ENCODE results near the gene WDR86.

WDR86 gene

DNA sequence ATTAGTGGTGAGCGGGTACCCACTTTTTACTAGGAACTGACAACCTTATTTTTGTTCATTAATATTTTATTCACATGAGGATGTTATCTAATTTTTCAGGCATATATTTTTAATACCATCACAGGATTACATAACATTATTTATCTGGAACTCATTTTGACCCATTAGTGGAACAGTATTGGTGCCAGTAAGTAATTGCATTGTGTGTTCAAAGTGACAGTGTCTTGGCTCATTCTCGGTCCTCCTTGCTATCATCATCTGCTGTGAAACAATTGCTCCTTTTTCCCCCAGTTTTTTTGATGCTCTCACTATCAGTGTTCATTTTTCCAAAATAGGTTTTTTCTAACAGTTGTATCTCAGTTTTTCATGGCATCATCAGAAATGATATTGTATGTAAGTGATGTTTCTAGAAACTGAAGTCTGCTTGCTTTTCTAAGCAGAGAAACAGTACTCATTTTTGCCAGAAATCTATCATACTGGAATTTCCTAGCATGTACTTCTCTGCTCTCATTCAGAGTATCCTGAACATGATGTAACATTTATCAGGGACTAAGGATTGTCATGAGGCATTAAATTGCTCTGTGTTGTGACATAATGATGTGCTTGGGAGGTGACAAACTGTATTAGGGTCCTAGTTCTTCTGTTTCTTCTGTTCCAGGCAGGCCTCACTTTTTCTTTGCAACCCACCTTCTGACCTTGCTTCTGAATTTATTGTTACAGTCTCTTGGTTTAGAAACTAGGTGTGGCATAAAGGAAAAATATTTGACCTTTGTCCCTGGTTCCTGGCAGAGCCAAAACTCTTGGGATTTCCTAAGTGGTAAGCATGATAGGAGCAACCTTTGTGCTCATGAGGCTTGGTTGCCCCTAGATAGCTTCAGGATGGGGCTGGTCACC is 64.0 kb downstream of the WDR86 start:
- DNase-seq = no peak

DNA sequence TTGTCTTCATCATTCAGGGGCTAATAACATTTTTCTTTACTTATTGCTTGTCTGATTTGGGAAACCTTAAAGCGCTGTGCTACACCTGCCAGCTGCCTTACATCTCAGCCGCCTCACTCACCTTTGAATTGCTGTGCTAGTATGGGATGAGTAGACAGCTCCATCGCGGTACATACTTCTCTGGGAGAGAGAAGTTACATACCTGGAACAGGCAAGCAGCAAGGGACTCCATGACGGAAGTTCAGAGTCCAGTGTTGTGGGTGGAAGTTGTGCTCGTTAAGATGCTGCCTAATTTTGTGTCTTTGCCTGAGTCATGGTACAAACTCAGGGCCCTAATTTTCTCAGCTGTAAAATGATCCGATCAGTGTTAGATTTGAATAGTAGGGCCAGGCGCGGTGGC is 66.3 kb downstream of the WDR86 start:
- DNase-seq = no peak

DNA sequence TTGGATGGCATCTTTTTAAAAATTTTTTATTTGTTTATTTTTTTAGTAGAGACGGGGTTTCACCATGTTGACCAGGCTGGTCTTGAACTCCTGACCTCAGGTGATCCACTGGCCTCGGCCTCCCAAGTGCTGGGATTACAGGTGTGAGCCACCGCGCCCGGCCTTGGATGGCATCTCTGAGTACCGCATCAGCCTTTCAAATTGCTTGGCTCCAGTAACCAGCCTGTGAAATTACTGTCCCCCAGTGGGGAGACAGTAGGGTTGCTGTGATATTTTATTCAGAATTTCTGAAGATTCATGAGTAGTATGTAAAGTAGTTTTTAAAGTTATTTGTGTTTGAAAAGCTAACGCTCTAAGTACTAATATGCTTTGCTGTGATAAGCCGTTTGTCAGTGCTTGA is 67.0 kb downstream of the WDR86 start:
- DNase-seq = no peak

DNA sequence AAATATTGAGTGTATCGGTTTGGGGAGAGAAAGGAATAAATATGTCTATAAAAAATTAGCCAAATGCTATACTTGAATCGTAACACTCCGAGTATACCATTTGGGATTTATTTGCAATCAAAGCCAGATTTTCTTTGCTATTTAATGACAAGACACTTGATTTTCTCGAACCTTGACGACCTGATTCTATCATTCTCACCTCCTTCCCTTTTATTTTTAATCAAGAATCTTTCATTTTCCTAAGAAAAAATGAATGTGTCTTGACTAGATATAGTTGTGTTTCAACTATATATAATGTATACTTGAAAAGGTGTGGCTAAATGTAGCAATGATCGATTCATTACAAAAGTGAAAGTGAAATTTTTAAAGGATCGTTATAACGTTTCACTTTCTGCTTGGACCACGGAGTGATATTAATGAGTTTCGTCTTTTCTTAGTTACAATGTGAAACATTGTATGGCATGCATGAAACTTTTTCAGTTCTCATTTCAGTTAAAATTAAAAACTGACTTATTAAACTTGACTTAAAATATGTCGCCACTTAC is 67.7 kb downstream of the WDR86 start:
- no peak for DNase-seq

DNA sequence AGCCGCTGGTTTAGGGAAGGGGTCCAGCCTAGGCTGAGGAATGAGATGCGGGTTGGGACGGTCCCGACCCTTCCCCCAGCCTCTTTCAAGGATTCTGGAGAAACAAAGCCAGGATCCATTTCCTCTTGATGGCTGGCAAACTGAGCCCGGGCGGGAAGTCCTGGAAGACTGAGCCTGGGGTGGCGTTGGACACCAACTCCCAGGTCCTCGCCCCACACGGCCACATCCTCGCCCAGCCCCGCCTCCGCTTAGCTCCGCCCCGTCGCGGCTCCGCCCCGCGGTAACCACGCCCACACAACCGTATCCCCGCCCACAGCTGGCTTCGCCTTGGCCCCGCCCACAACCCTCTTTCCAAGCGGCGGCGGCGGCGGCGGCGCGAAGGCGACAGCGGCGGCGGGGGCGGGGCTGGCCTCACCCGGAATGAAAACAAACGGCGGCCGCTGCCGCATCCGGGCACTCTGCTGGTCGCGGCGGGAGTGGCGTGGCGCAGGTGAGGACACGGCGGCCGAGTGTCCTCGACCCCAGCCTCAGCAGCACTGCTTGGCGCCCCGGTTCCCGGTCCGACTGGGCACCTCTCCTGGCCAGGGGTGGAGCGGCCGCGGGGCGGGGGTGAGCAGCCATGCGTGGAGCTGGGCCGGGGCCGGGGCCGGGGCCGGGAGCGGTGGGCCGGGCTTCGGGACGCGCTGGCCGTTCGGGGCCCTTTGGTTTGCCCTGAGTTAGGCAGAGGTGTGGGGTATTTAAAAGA is 68.3 kb downstream of the WDR86 start, which contains the start of gene NUB1:
Gene NUB1, plus strand, starts transcription at position 456 of the 745 bp plus-strand sequence. CDS start 3,538 bp downstream, outside the sequence.
- no peak for DNase-seq

DNA sequence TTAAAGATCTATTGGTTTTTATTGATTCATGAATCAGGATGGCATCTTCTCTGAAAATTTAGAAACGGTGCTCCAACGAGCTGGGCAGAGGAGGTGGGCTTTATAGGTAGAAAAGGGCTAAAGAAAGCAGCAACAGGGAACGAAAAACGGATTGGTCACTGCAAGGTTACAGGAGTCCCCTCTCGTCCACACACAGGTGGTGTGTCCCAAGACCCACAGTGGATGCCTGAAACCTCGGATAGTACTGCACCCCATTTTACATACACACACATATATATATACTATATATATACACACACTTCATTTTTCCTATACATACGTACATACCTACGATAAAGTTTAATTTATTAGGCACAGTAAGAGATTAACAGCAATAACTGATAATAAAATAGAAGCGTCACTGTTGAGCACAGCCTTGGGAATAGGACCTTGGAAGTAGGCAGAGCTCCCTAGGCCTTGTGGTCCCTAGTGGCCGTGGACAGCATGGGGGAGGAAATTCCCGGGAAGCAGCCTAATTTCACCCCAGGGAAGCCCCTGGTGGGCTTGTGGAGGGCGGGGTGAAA is 69.0 kb downstream of the WDR86 start:
- DNase-seq = no peak

DNA sequence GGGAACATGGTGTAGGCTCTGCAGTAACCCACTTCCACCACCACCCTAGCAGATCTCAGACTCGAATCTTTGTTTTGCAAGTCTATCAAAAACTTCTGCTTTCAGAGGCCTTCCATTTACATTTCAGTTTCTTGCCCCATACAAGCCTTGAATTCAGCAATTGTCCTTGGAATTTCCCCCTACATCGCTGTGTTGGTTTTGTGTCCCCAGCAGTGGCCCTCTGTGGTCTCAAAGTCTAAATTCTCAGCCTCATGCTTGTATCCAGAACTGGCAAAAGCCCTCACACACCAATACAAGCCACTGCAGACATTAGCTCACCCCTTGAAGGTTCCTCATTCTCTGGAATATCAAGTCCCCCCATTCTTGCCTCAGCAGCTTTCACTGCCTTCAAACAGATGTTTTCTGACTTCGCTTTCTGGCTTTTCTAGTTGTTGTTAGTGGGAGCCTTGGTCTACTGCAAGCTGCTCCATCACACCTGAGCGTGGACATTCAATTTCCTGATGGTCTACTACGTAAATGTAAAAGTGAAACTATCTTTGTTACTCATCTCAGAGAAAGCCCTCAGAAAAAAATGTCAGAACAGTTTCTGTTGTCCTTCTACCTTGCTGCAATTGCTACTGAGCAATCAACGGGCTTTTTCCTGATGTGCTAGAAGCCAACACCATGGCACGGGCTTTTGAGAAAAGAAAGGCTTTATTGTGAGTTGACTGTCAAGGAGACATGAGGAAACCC is 70.0 kb downstream of the WDR86 start:
- peak; percentile 51 for DNase-seq

DNA sequence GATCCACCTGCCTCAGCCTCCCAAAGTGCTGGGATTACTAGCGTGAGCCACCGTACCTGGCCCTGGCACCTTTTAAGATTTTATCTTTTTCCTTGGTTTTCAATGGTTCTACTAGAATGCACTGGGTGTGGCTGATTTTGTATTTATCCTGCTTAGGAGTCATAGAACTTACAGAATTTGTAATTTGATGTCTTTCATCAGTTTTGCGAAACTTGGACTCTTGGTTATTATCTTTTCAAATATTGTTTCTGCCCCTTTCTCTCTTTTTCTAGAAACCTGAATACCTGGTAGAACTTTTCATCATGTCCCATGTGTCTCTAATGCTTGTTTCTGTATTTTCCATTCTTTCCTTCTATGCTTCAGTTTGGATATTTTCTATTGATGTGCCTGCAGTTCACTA is 71.0 kb downstream of the WDR86 start:
- DNase-seq = no peak

DNA sequence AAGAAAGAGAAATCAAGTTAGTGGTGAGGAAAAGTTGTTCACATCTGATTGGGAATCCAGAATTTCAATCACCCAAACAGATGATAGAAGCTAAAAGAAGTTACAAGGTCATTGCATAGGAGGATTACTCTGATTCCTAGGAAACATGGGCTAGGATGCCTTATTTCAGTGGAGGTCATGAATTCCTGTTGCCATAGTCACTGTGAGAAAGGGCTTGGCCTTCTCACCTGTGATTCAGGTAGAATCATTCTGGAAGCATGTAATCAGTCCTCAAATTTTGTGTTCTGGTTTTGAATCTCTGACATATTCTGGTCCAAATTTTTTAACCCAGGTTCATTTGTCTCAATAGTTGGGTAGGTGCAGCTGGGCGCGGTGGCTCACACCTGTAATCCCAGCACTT is 72.5 kb downstream of the WDR86 start:
- DNase-seq = no peak

DNA sequence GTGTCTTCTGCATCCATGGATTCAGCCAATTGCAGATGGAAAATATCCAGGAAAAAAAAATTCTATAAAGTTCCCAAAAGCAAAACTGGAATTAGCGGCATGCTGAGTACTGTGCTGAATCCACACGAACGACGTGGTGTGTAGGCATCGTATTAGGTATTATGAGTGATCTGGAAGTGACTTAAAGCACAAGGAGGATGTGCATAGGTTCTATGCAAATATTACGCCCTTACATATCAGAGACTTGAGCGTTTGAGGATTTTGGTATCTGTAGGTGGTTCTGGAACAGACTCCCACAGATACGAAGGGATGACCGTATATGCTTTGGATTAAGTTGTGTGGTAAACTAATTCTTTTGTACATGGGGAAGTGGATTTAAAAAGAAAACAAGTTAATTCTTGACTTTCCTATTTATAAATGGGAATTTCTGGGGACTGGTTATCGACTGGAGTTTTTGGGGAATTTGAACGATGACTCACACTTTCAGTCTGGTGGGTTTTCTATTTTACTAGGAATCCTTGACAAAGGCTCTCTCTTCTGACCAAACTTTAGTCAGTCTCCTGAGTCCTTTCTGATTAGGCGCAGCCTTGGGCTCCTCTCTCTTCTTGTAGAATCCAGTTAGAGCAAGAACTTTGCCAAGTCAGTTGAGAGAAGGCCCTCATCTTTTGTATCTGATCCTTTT is 73.7 kb downstream of the WDR86 start:
- no peak for DNase-seq

DNA sequence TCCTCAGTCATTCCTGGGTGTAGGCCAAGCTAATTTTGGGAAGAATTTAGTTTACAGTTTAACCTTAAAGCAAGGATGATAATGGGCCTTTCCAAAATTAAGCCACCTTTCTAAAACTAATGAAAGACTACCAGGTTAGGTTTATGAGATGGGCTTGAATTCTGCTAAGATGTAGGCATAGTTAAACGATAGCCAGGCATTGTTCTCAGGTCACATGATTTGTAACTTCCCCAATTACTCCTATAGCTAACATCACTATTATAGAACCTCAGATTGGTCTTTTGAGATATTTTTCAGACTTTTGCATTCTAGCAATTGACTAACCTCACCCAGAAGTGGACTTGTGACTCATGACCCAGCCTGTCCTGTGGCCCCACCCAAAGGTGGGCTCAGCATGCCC is 75.2 kb downstream of the WDR86 start:
- DNase-seq = no peak

Measured in SIG-M5 (cell line).